Measurements from ENCODE around the gene LYPLA2. TPM values are rescaled to one million over a fixed set of nuclear protein-coding genes. Genes with fewer than 3 reads are reported as not detected.
"Not testable (repeated sequence)": the region's sequence is repeated elsewhere in the genome, so short reads cannot be mapped to it uniquely, and the experiment has no call there.

LYPLA2 gene
- total and polyA plus RNA-seq, 4 donors: 30.9 to 83.1 (median 66.9) TPM

- Histone ChIP-seq H3K4me3 (no peak overlapping the region), H3K9me3 (ENCODE audit: control insufficient read depth in 4 of 4, insufficient read depth in 3 of 4, low read length in 3 of 4) (no peaks in the 10 kb centered on the region), H3K27me3 (ENCODE audit: control insufficient read depth in 3 of 3, insufficient read depth in 3 of 3, low read length in 2 of 3) (no peaks in the 10 kb centered on the region), H3K36me3 (ENCODE audit: control insufficient read depth in 4 of 4, insufficient read depth in 4 of 4, low read length in 4 of 4) (peaks cover 3 to 14% (median 6%) of the 10 kb centered on the region in 4 donors), H3K27ac (ENCODE audit: low read depth in 1 of 2, low read length in 1 of 2) (no peak overlapping the region), H3K9ac (ENCODE audit: insufficient read depth in 1 of 2, low read length in 2 of 2) (no peak overlapping the region), H3K4me1 (ENCODE audit: control insufficient read depth in 5 of 5, insufficient read depth in 5 of 5, low read length in 5 of 5) (peaks cover 0 to 16% (median 3%) of the 10 kb centered on the region in 5 donors)
- ATAC-seq (ENCODE audit: insufficient read depth, low FRiP score): no peak
- DNase-seq: no peak
- 77 to 86% methylated on average over 3 of the region's 3 CpGs for WGBS, 2 donors
- TF ChIP-seq CTCF (IDR thresholded peaks at IDR 0.05; ENCODE audit: control extremely low read depth, extremely low read depth): no peak
Measured at GRCh38 chr1:23779826-23780371, 11.0 kb upstream of the LYPLA2 start.

DNA sequence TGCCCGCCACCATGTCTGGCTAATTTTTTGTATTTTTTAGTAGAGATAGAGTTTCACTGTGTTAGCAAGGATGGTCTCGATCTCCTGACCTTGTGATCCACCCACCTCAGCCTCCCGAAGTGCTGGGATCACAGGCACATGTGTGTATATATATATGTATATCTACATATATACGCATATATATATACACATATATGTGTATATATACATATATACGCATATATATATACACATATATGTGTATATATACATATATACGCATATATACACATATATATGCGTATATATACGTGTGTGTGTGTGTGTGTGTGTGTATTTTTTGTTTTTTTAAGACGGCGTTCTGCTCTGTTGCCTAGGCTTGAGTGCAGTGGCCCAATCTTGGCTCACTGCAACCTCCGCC is 7.8 kb upstream of the LYPLA2 start:
- not testable (repeated sequence) for H3K9me3 ChIP-seq (ENCODE audit: control insufficient read depth in 4 of 4, insufficient read depth in 3 of 4, low read length in 3 of 4); H3K27me3 ChIP-seq (ENCODE audit: control insufficient read depth in 3 of 3, insufficient read depth in 3 of 3, low read length in 2 of 3); DNase-seq; H3K4me3 ChIP-seq; H3K9ac ChIP-seq (ENCODE audit: insufficient read depth in 1 of 2, low read length in 2 of 2); H3K27ac ChIP-seq (ENCODE audit: low read depth in 1 of 2, low read length in 1 of 2); ATAC-seq (ENCODE audit: insufficient read depth, low FRiP score); H3K4me1 ChIP-seq (ENCODE audit: control insufficient read depth in 5 of 5, insufficient read depth in 5 of 5, low read length in 5 of 5)
- 92 to 93% methylated on average over 11 of the region's 11 CpGs for WGBS, 2 donors
- peaks cover 17 to 41% (median 23%) of the 10 kb centered on the region in 4 donors for H3K36me3 ChIP-seq (ENCODE audit: control insufficient read depth in 4 of 4, insufficient read depth in 4 of 4, low read length in 4 of 4)

GRCh38 chr1:23784846-23785245 is 6.1 kb upstream of the LYPLA2 start:
- WGBS, 2 donors: 80 to 83% methylated on average over 4 of the region's 4 CpGs
- peaks cover 17 to 41% (median 23%) of the 10 kb centered on the region in 4 donors for H3K36me3 ChIP-seq (ENCODE audit: control insufficient read depth in 4 of 4, insufficient read depth in 4 of 4, low read length in 4 of 4)

DNA sequence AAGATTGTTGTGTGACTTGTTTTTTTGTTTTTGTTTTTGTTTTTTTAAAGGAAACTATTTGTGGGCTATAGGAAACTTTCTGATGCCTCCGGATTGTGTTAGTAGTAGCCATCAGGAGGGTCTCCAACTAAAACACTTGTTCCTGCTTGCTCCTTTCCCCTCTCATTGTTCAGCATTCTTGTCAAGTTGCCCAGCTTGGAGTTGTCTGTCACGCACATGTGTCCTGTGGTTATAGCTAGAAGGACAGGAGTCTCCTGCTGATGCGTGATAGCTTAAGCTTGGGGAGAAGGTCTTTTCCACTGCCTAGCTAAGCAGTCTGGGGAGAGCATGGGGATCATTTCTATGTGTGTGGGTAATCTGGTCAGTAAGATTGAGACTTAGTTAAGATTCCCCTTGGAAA is 3.2 kb upstream of the LYPLA2 start:
- DNase-seq: no peak
- H3K36me3 ChIP-seq (ENCODE audit: control insufficient read depth in 4 of 4, insufficient read depth in 4 of 4, low read length in 4 of 4): peaks cover 17 to 37% (median 21%) of the 10 kb centered on the region in 4 donors
- no peaks in the 10 kb centered on the region for H3K27me3 ChIP-seq (ENCODE audit: control insufficient read depth in 3 of 3, insufficient read depth in 3 of 3, low read length in 2 of 3)
- peaks cover 0 to 2% (median 0%) of the 10 kb centered on the region in 4 donors for H3K9me3 ChIP-seq (ENCODE audit: control insufficient read depth in 4 of 4, insufficient read depth in 3 of 4, low read length in 3 of 4)
- 88 to 92% methylated on average over 3 of the region's 3 CpGs for WGBS, 2 donors
- H3K27ac ChIP-seq (ENCODE audit: low read depth in 1 of 2, low read length in 1 of 2): no peak overlapping the region
- H3K4me3 ChIP-seq: no peak overlapping the region
- TF ChIP-seq CTCF (IDR thresholded peaks at IDR 0.05; ENCODE audit: control extremely low read depth, extremely low read depth): no peak
- H3K9ac ChIP-seq (ENCODE audit: insufficient read depth in 1 of 2, low read length in 2 of 2): no peak overlapping the region
- peaks cover 0 to 12% (median 7%) of the 10 kb centered on the region in 5 donors for H3K4me1 ChIP-seq (ENCODE audit: control insufficient read depth in 5 of 5, insufficient read depth in 5 of 5, low read length in 5 of 5)
- no peak for ATAC-seq (ENCODE audit: insufficient read depth, low FRiP score)

More at GRCh38 chr1:23784846-23785245, 6.1 kb upstream of the LYPLA2 start:
- Histone ChIP-seq H3K9ac (ENCODE audit: insufficient read depth in 1 of 2, low read length in 2 of 2) (no peak overlapping the region), H3K27ac (ENCODE audit: low read depth in 1 of 2, low read length in 1 of 2) (no peak overlapping the region), H3K27me3 (ENCODE audit: control insufficient read depth in 3 of 3, insufficient read depth in 3 of 3, low read length in 2 of 3) (no peaks in the 10 kb centered on the region), H3K4me3 (no peak overlapping the region), H3K9me3 (ENCODE audit: control insufficient read depth in 4 of 4, insufficient read depth in 3 of 4, low read length in 3 of 4) (peaks cover 0 to 2% (median 0%) of the 10 kb centered on the region in 4 donors), H3K4me1 (ENCODE audit: control insufficient read depth in 5 of 5, insufficient read depth in 5 of 5, low read length in 5 of 5) (no peaks in the 10 kb centered on the region)
- ATAC-seq (ENCODE audit: insufficient read depth, low FRiP score): no peak
- TF ChIP-seq CTCF (IDR thresholded peaks at IDR 0.05; ENCODE audit: control extremely low read depth, extremely low read depth): no peak
- no peak for DNase-seq
